Measurements from ENCODE around the gene SKAP1. TPM values are rescaled to one million over a fixed set of nuclear protein-coding genes. Genes with fewer than 3 reads are reported as not detected.

SKAP1 gene
- total RNA-seq, 1 donor from 2014 or later = not detected

DNA sequence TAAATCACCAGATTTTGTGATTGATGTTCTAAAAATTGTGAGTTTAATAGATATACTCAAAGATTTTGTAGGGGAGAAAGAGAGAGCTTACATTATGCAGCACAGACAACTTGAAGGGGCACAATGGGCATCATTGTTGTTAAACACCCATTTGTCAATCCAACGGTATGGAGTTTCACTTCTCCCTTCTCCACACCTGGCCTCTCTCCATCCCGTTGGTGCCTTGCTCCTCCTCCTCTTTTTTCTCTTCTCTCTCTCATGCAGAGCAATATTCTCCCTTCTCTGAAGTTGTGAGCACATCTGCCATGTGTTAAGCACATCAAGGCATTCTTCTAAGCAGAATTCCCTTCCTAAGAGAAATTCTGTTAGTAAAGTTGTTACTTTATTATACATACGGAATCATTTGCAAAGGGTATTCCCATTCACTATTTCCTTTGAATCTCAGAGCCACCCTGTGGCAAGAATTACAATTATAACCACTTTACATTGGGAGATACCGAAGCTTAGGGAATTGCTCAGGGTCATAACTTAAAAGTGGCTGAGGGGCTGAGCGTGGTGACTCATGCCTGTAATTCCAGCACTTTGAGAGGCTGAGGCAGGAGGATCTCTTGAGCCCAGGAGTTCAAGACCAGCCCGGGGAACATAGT is 40.5 kb upstream of the SKAP1 start:
- H3K4me2 ChIP-seq = no peak overlapping the region

DNA sequence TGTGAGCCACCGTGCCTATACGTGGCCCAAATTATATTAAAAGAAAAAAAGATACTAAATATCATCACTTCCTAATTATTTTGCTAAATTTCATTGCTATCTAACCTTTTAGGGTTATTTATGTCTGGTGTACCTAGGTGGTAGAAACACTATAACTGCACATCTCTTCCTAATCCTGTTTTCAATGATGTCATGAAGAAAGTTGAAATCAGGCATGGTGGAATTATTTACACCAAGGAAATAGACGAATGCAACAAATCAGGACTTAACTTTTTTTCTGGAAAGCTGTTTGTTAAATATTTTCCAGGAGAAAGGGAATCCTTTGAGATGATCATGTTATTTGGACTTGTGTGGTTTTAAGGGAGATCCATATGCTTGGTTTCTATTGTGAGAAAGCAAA is 39.2 kb upstream of the SKAP1 start:
- peaks cover 12% of the 10 kb centered on the region for H3K4me1 ChIP-seq
- no peaks in the 10 kb centered on the region for H4K20me1 ChIP-seq (ENCODE audit: low read depth)
- H3K4me2 ChIP-seq = no peak overlapping the region
- Mint-ChIP-seq H3K27me3 (ENCODE audit: insufficient read depth, low read depth) (peaks cover 2% of the 10 kb centered on the region), H3K9me3 (no peaks in the 10 kb centered on the region), H3K4me3 (no peak overlapping the region), H3K4me1 (peaks cover 19% of the 10 kb centered on the region), H3K27ac (no peak overlapping the region), H3K36me3 (no peaks in the 10 kb centered on the region)
- no peaks in the 10 kb centered on the region for H3K9me3 ChIP-seq (ENCODE audit: low read depth)
- no peak overlapping the region for H3K27ac ChIP-seq
- H3K79me2 ChIP-seq (ENCODE audit: low read depth) = no peaks in the 10 kb centered on the region
- DNase-seq (ENCODE audit: low spot score) = no peak
- H3K27me3 ChIP-seq = peaks cover 28% of the 10 kb centered on the region
- H3K36me3 ChIP-seq = no peaks in the 10 kb centered on the region
- no peaks in the 10 kb centered on the region for H3F3A ChIP-seq (ENCODE audit: low read depth)
- H3K9ac ChIP-seq = no peak overlapping the region
- no peak for TF ChIP-seq EZH2phosphoT487 (IDR thresholded peaks at IDR 0.05)
- TF ChIP-seq EZH2 (IDR thresholded peaks at IDR 0.05) = no peak
- TF ChIP-seq, protein P1, sequence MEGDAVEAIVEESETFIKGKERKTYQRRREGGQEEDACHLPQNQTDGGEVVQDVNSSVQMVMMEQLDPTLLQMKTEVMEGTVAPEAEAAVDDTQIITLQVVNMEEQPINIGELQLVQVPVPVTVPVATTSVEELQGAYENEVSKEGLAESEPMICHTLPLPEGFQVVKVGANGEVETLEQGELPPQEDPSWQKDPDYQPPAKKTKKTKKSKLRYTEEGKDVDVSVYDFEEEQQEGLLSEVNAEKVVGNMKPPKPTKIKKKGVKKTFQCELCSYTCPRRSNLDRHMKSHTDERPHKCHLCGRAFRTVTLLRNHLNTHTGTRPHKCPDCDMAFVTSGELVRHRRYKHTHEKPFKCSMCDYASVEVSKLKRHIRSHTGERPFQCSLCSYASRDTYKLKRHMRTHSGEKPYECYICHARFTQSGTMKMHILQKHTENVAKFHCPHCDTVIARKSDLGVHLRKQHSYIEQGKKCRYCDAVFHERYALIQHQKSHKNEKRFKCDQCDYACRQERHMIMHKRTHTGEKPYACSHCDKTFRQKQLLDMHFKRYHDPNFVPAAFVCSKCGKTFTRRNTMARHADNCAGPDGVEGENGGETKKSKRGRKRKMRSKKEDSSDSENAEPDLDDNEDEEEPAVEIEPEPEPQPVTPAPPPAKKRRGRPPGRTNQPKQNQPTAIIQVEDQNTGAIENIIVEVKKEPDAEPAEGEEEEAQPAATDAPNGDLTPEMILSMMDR (IDR thresholded peaks at IDR 0.05) = no peak
- no peak overlapping the region for H3K4me3 ChIP-seq
- H2AFZ ChIP-seq (replicated peaks) = no peak overlapping the region

More for the DNA sequence above, 40.5 kb upstream of the SKAP1 start:
- Histone ChIP-seq H3K27ac (no peak overlapping the region), H2AFZ (replicated peaks) (no peak overlapping the region), H3K9ac (no peak overlapping the region), H3K4me1 (peaks cover 12% of the 10 kb centered on the region), H3K9me3 (ENCODE audit: low read depth) (no peaks in the 10 kb centered on the region), H3K27me3 (peaks cover 16% of the 10 kb centered on the region), H3K79me2 (ENCODE audit: low read depth) (no peaks in the 10 kb centered on the region), H4K20me1 (ENCODE audit: low read depth) (no peaks in the 10 kb centered on the region), H3K36me3 (no peaks in the 10 kb centered on the region), H3F3A (ENCODE audit: low read depth) (no peaks in the 10 kb centered on the region), H3K4me3 (no peak overlapping the region)
- Mint-ChIP-seq H3K27me3 (ENCODE audit: insufficient read depth, low read depth) (peaks cover 2% of the 10 kb centered on the region), H3K36me3 (no peaks in the 10 kb centered on the region), H3K9me3 (no peaks in the 10 kb centered on the region), H3K27ac (no peak overlapping the region), H3K4me3 (no peak overlapping the region), H3K4me1 (peaks cover 19% of the 10 kb centered on the region)
- TF ChIP-seq, protein P1 (IDR thresholded peaks at IDR 0.05) = no peak
- no peak for DNase-seq (ENCODE audit: low spot score)

DNA sequence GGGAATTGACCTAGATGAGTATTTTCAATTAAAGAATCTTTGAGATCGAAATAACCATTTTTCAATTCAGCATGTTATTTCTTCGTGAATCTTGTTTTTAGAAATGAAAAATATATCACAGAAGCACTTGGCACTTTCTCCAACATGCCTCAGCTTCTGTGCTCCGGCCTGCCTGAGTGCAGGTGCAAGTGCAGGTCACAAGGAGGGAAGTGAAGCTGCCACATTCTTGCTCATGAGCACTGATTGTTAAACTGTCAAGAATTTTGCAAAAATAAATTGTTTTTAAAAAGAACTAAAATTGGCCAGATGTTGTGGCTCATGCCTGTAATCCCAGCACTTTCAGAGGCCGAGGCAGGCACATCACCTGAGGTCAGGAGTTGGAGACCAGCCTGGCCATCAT is 38.3 kb upstream of the SKAP1 start:
- Mint-ChIP-seq H3K4me3 (no peak overlapping the region), H3K27ac (no peak overlapping the region), H3K4me1 (peaks cover 16% of the 10 kb centered on the region), H3K27me3 (ENCODE audit: insufficient read depth, low read depth) (peaks cover 2% of the 10 kb centered on the region), H3K9me3 (no peaks in the 10 kb centered on the region), H3K36me3 (no peaks in the 10 kb centered on the region)
- H3F3A ChIP-seq (ENCODE audit: low read depth) = no peaks in the 10 kb centered on the region
- no peaks in the 10 kb centered on the region for H3K36me3 ChIP-seq
- H4K20me1 ChIP-seq (ENCODE audit: low read depth) = no peaks in the 10 kb centered on the region
- TF ChIP-seq, protein P1 (IDR thresholded peaks at IDR 0.05) = no peak
- TF ChIP-seq EZH2phosphoT487 (IDR thresholded peaks at IDR 0.05) (no peak), EZH2 (IDR thresholded peaks at IDR 0.05) (no peak)
- no peaks in the 10 kb centered on the region for H3K79me2 ChIP-seq (ENCODE audit: low read depth)
- H3K4me3 ChIP-seq = no peak overlapping the region
- H3K4me1 ChIP-seq = peaks cover 12% of the 10 kb centered on the region
- no peak overlapping the region for H3K9ac ChIP-seq
- H3K9me3 ChIP-seq (ENCODE audit: low read depth) = no peaks in the 10 kb centered on the region
- H2AFZ ChIP-seq (replicated peaks) = no peak overlapping the region
- no peak overlapping the region for H3K4me2 ChIP-seq
- H3K27ac ChIP-seq = no peak overlapping the region
- DNase-seq (ENCODE audit: low spot score) = no peak
- H3K27me3 ChIP-seq = peaks cover 37% of the 10 kb centered on the region
